ENCODE data around the gene MEF2D. TPM values are rescaled to one million over a fixed set of nuclear protein-coding genes. Genes with fewer than 3 reads are reported as not detected.

Gene MEF2D
- total RNA-seq, 2 experiments from 2014 or later, result 155 to 162 TPM

- intact Hi-C loops (cut with DNase I, micrococcal nuclease), result loop anchor here in 1 of 2 experiments (1.0 to 2.0 kb wide), 2 partner anchors 19 to 42 kb away; partner anchors contain the start of gene MEF2D
- POLR2A ChIA-PET, result interaction anchor here (1.3 to 5.5 kb wide), 7 partner anchors 43 to 166 kb away, joined by 4 to 121 read pairs (median 8); partner anchors contain the start of genes MEF2D and NAXE
- Mint-ChIP-seq H3K9me3 (no peaks in the 10 kb centered on the region), H3K27ac (peak overlapping the region; percentile 100), H3K27me3 (no peaks in the 10 kb centered on the region), H3K36me3 (ENCODE audit: low read depth) (peaks cover 6% of the 10 kb centered on the region), H3K4me3 (peak overlapping the region; percentile 40), H3K4me1 (ENCODE audit: low read depth) (peaks cover 25% of the 10 kb centered on the region)
- H3K9me3 ChIP-seq (ENCODE audit: control insufficient read depth in 1 of 2, insufficient read depth in 1 of 2, low read length in 2 of 2), result no peaks in the 10 kb centered on the region
- DNase-seq (peak in 1 of 14 experiments; percentile 50), ATAC-seq (ENCODE audit: poor library complexity) (no peak)
- H3K4me3 ChIP-seq (ENCODE audit: low read length), result no peak overlapping the region
- no peaks in the 10 kb centered on the region for H3K36me3 ChIP-seq (ENCODE audit: insufficient read depth, low read length)
- H3K27me3 ChIP-seq (ENCODE audit: control insufficient read depth in 1 of 2, insufficient read depth in 2 of 2, low read length in 2 of 2), result no peaks in the 10 kb centered on the region
- CTCF ChIA-PET, result interaction anchor here (1.3 to 4.9 kb wide), 7 partner anchors 23 to 169 kb away, joined by 3 to 24 read pairs (median 7); partner anchors contain the start of gene MEF2D
- no peak for TF ChIP-seq CTCF (IDR thresholded peaks at IDR 0.05)
- peaks cover 19% of the 10 kb centered on the region for H3K4me1 ChIP-seq (ENCODE audit: insufficient read depth, low read length)
- peak overlapping the region in 1 of 2 donors; percentile 29 for H3K27ac ChIP-seq (ENCODE audit: low read depth in 1 of 2, low read length in 2 of 2)
Measured at GRCh38 chr1:156458181-156458503, 42.4 kb downstream of the MEF2D start.

- Histone ChIP-seq H3K27ac (ENCODE audit: low read depth in 1 of 2, low read length in 2 of 2) (peak overlapping the region; percentile 93 to 100), H3K9me3 (ENCODE audit: control insufficient read depth in 1 of 2, insufficient read depth in 1 of 2, low read length in 2 of 2) (no peaks in the 10 kb centered on the region), H3K36me3 (ENCODE audit: insufficient read depth, low read length) (no peaks in the 10 kb centered on the region), H3K4me1 (ENCODE audit: insufficient read depth, low read length) (peaks cover 19% of the 10 kb centered on the region), H3K4me3 (ENCODE audit: low read length) (peak overlapping the region; percentile 56), H3K27me3 (ENCODE audit: control insufficient read depth in 1 of 2, insufficient read depth in 2 of 2, low read length in 2 of 2) (no peaks in the 10 kb centered on the region)
- intact Hi-C loops (cut with DNase I, micrococcal nuclease), result loop anchor here (1.0 kb wide), 4 partner anchors 44 to 152 kb away; no protein-coding TSS in a partner anchor
- no peak for TF ChIP-seq CTCF (IDR thresholded peaks at IDR 0.05)
- Mint-ChIP-seq H3K27me3 (no peaks in the 10 kb centered on the region), H3K36me3 (ENCODE audit: low read depth) (peaks cover 3% of the 10 kb centered on the region), H3K27ac (peak overlapping the region; percentile 100), H3K4me1 (ENCODE audit: low read depth) (peaks cover 25% of the 10 kb centered on the region), H3K4me3 (peak overlapping the region; percentile 94), H3K9me3 (no peaks in the 10 kb centered on the region)
- CTCF ChIA-PET, result interaction anchor here (0.5 to 4.9 kb wide), 10 partner anchors 11 to 319 kb away, joined by 3 to 24 read pairs (median 7); partner anchors contain the start of genes GPATCH4 and MEF2D
- ATAC-seq (ENCODE audit: poor library complexity) (peak; percentile 80), DNase-seq (peak; percentile 93 to 99 (median 96))
- POLR2A ChIA-PET, result interaction anchor here (0.6 to 5.5 kb wide), 23 partner anchors 9 to 310 kb away, joined by 3 to 121 read pairs (median 4); partner anchors contain the start of genes GPATCH4, MEF2D, MRPL24 and NAXE
Measured at GRCh38 chr1:156456625-156457465, 43.7 kb downstream of the MEF2D start.

- peaks cover 3% of the 10 kb centered on the region for H3K36me3 Mint-ChIP-seq (ENCODE audit: low read depth)
- Histone ChIP-seq H3K27ac (ENCODE audit: low read depth in 1 of 2, low read length in 2 of 2) (no peak overlapping the region), H3K4me1 (ENCODE audit: insufficient read depth, low read length) (peaks cover 19% of the 10 kb centered on the region), H3K9me3 (ENCODE audit: control insufficient read depth in 1 of 2, insufficient read depth in 1 of 2, low read length in 2 of 2) (no peaks in the 10 kb centered on the region), H3K27me3 (ENCODE audit: control insufficient read depth in 1 of 2, insufficient read depth in 2 of 2, low read length in 2 of 2) (no peaks in the 10 kb centered on the region), H3K36me3 (ENCODE audit: insufficient read depth, low read length) (no peaks in the 10 kb centered on the region), H3K4me3 (ENCODE audit: low read length) (no peak overlapping the region)
- peaks cover 23% of the 10 kb centered on the region for H3K4me1 Mint-ChIP-seq (ENCODE audit: low read depth)
- intact Hi-C loops (cut with DNase I, micrococcal nuclease), result no loop called here
- no peak for DNase-seq
- ATAC-seq (ENCODE audit: poor library complexity), result no peak
- no peaks in the 10 kb centered on the region for H3K27me3 Mint-ChIP-seq
- peak overlapping the region; percentile 100 for H3K27ac Mint-ChIP-seq
- no peak for TF ChIP-seq CTCF (IDR thresholded peaks at IDR 0.05)
- H3K9me3 Mint-ChIP-seq, result no peaks in the 10 kb centered on the region
- H3K4me3 Mint-ChIP-seq, result no peak overlapping the region
- ChIA-PET CTCF (interaction anchor here (1.6 kb wide), 1 partner anchor 70 kb away, joined by 6 read pairs; no protein-coding TSS in a partner anchor), POLR2A (no interaction called here)
Measured at GRCh38 chr1:156455362-156455761, 45.2 kb downstream of the MEF2D start.

All from CD4-positive, alpha-beta T cell (primary cell).